Testis (tissue), 2 donors: ENCODE results near the gene CACNA1E.

Experiments
- CTCF ChIP-seq, 3 experiments: fragments of 450-650 bp in 2 of 3; fragments of 200-600 bp in 1 of 3; sonication (generic) in 1 of 3; IDR thresholded peaks; one replicate each; pipeline ENCODE4 v1.5.1; 2016 to 2019; ENCODE audit warnings: antibody characterized with exemption in 3 of 3, mild to moderate bottlenecking in 2 of 3, moderate library complexity in 1 of 3
- POLR2A ChIP-seq: fragments of 450-650 bp; IDR thresholded peaks from one replicate; pipeline ENCODE4 v1.6.1; 2017; ENCODE audit warnings: antibody characterized with exemption, mild to moderate bottlenecking, moderate library complexity

- no peak for TF ChIP-seq CTCF (IDR thresholded peaks at IDR 0.05)
- no peak for TF ChIP-seq POLR2A
These were observed 308.4 kb downstream of the CACNA1E start for GRCh38 chr1:181791721-181792120.
